Activated T-cell treated with anti-CD3 and anti-CD28 coated beads, Interleukin-2, amount 50 U/mL, for 24 hours (primary cell): Measurements from ENCODE around the gene SEC61G.
A peak's percentile ranks its signal among the peaks of the same experiment; 100 is the strongest.

Experiments used
- DNase-seq: peaks from one replicate; pipeline ENCODE4 v3.0.0-alpha.2; 2020
- H3K27ac Mint-ChIP-seq: 2 replicates; pipeline ENCODE4 v1.8.0; 2020; ENCODE audit warnings: mild to moderate bottlenecking, mixed read lengths
- H3K27me3 Mint-ChIP-seq: 2 replicates; pipeline ENCODE4 v1.8.0; 2020; ENCODE audit warnings: mixed read lengths
- H3K36me3 Mint-ChIP-seq: 2 replicates; pipeline ENCODE4 v1.8.0; 2020; ENCODE audit warnings: low read depth, mixed read lengths
- H3K4me1 Mint-ChIP-seq: 2 replicates; pipeline ENCODE4 v1.8.0; 2020; ENCODE audit warnings: low read depth, mixed read lengths
- H3K4me3 Mint-ChIP-seq: 2 replicates; pipeline ENCODE4 v1.8.0; 2020; ENCODE audit warnings: mild to moderate bottlenecking, moderate library complexity, mixed read lengths
- H3K9me3 Mint-ChIP-seq: 2 replicates; pipeline ENCODE4 v1.8.0; 2020; ENCODE audit warnings: mixed read lengths

SEC61G gene

GRCh38 chr7:54778696-54779540 is 19.9 kb upstream of the SEC61G start:
- H3K36me3 Mint-ChIP-seq: no peaks in the 10 kb centered on the region
- H3K9me3 Mint-ChIP-seq: peaks cover 13% of the 10 kb centered on the region
- DNase-seq: no peak
- no peak overlapping the region for H3K4me3 Mint-ChIP-seq
- no peak overlapping the region for H3K27ac Mint-ChIP-seq
- H3K4me1 Mint-ChIP-seq: peaks cover 3% of the 10 kb centered on the region
- H3K27me3 Mint-ChIP-seq: peaks cover 9% of the 10 kb centered on the region

GRCh38 chr7:54778166-54778565 is 19.2 kb upstream of the SEC61G start:
- Mint-ChIP-seq H3K36me3 (no peaks in the 10 kb centered on the region), H3K4me1 (peaks cover 5% of the 10 kb centered on the region), H3K9me3 (peaks cover 13% of the 10 kb centered on the region), H3K27me3 (peaks cover 16% of the 10 kb centered on the region), H3K4me3 (no peak overlapping the region), H3K27ac (no peak overlapping the region)
- no peak for DNase-seq

- Mint-ChIP-seq H3K9me3 (peaks cover 13% of the 10 kb centered on the region), H3K27ac (no peak overlapping the region), H3K4me1 (peaks cover 5% of the 10 kb centered on the region), H3K36me3 (no peaks in the 10 kb centered on the region), H3K27me3 (peaks cover 32% of the 10 kb centered on the region), H3K4me3 (no peak overlapping the region)
- no peak for DNase-seq
These were observed 16.1 kb upstream of the SEC61G start for GRCh38 chr7:54774785-54775740.

- Mint-ChIP-seq H3K9me3 (peaks cover 13% of the 10 kb centered on the region), H3K27ac (no peak overlapping the region), H3K4me3 (peak overlapping the region; percentile 69), H3K36me3 (no peaks in the 10 kb centered on the region), H3K27me3 (peaks cover 42% of the 10 kb centered on the region), H3K4me1 (peaks cover 5% of the 10 kb centered on the region)
- DNase-seq: peak; percentile 74
These were observed 14.7 kb upstream of the SEC61G start for GRCh38 chr7:54773472-54774399.

- H3K4me3 Mint-ChIP-seq: no peak overlapping the region
- peaks cover 5% of the 10 kb centered on the region for H3K4me1 Mint-ChIP-seq
- no peak overlapping the region for H3K27ac Mint-ChIP-seq
- H3K9me3 Mint-ChIP-seq: no peaks in the 10 kb centered on the region
- H3K27me3 Mint-ChIP-seq: peaks cover 62% of the 10 kb centered on the region
- DNase-seq: no peak
- no peaks in the 10 kb centered on the region for H3K36me3 Mint-ChIP-seq
These were observed 10.2 kb upstream of the SEC61G start for GRCh38 chr7:54769203-54769602.

- H3K9me3 Mint-ChIP-seq: no peaks in the 10 kb centered on the region
- no peak overlapping the region for H3K27ac Mint-ChIP-seq
- H3K36me3 Mint-ChIP-seq: peaks cover 5% of the 10 kb centered on the region
- H3K27me3 Mint-ChIP-seq: peaks cover 31% of the 10 kb centered on the region
- H3K4me3 Mint-ChIP-seq: no peak overlapping the region
- H3K4me1 Mint-ChIP-seq: peaks cover 4% of the 10 kb centered on the region
- no peak for DNase-seq
These were observed 5.8 kb upstream of the SEC61G start for GRCh38 chr7:54764861-54765260.

GRCh38 chr7:54757711-54758110 is 1.3 kb downstream of the SEC61G start:
- Mint-ChIP-seq H3K36me3 (peaks cover 68% of the 10 kb centered on the region), H3K4me1 (peaks cover 37% of the 10 kb centered on the region), H3K27ac (peak overlapping the region; percentile 41), H3K4me3 (peak overlapping the region; percentile 99), H3K9me3 (no peaks in the 10 kb centered on the region), H3K27me3 (no peaks in the 10 kb centered on the region)
- no peak for DNase-seq

- Mint-ChIP-seq H3K36me3 (peaks cover 86% of the 10 kb centered on the region), H3K27me3 (no peaks in the 10 kb centered on the region), H3K9me3 (no peaks in the 10 kb centered on the region), H3K4me3 (no peak overlapping the region), H3K27ac (no peak overlapping the region), H3K4me1 (peaks cover 11% of the 10 kb centered on the region)
- no peak for DNase-seq
These were observed 9.8 kb downstream of the SEC61G start for GRCh38 chr7:54749200-54749599.

- H3K27ac Mint-ChIP-seq: no peak overlapping the region
- peaks cover 2% of the 10 kb centered on the region for H3K4me1 Mint-ChIP-seq
These were observed 11.8 kb downstream of the SEC61G start for GRCh38 chr7:54747234-54747633.

GRCh38 chr7:54743580-54743979 is 15.4 kb downstream of the SEC61G start:
- Mint-ChIP-seq H3K4me1 (peaks cover 2% of the 10 kb centered on the region), H3K9me3 (no peaks in the 10 kb centered on the region), H3K27me3 (no peaks in the 10 kb centered on the region), H3K27ac (no peak overlapping the region), H3K4me3 (no peak overlapping the region), H3K36me3 (peaks cover 34% of the 10 kb centered on the region)
- no peak for DNase-seq

More at GRCh38 chr7:54747234-54747633, 11.8 kb downstream of the SEC61G start:
- no peaks in the 10 kb centered on the region for H3K9me3 Mint-ChIP-seq
- H3K4me3 Mint-ChIP-seq: no peak overlapping the region
- no peak for DNase-seq
- H3K36me3 Mint-ChIP-seq: peaks cover 70% of the 10 kb centered on the region
- no peaks in the 10 kb centered on the region for H3K27me3 Mint-ChIP-seq

- Mint-ChIP-seq H3K9me3 (peaks cover 6% of the 10 kb centered on the region), H3K36me3 (peaks cover 3% of the 10 kb centered on the region), H3K27me3 (no peaks in the 10 kb centered on the region), H3K27ac (no peak overlapping the region), H3K4me3 (no peak overlapping the region), H3K4me1 (no peaks in the 10 kb centered on the region)
- no peak for DNase-seq
These were observed 20.3 kb downstream of the SEC61G start for GRCh38 chr7:54738737-54739136.

- DNase-seq: no peak
- Mint-ChIP-seq H3K9me3 (peaks cover 11% of the 10 kb centered on the region), H3K27me3 (peaks cover under 1% of the 10 kb centered on the region), H3K27ac (no peak overlapping the region), H3K4me3 (no peak overlapping the region), H3K36me3 (no peaks in the 10 kb centered on the region), H3K4me1 (no peaks in the 10 kb centered on the region)
These were observed 29.9 kb downstream of the SEC61G start for GRCh38 chr7:54729107-54729506.

GRCh38 chr7:54728411-54728810 is 30.6 kb downstream of the SEC61G start:
- peaks cover 7% of the 10 kb centered on the region for H3K27me3 Mint-ChIP-seq
- H3K27ac Mint-ChIP-seq: no peak overlapping the region
- no peak for DNase-seq
- H3K36me3 Mint-ChIP-seq: no peaks in the 10 kb centered on the region
- no peak overlapping the region for H3K4me3 Mint-ChIP-seq
- peaks cover 6% of the 10 kb centered on the region for H3K9me3 Mint-ChIP-seq
- H3K4me1 Mint-ChIP-seq: no peaks in the 10 kb centered on the region

- peaks cover 7% of the 10 kb centered on the region for H3K27me3 Mint-ChIP-seq
- H3K9me3 Mint-ChIP-seq: peaks cover 8% of the 10 kb centered on the region
- DNase-seq: no peak
- H3K27ac Mint-ChIP-seq: no peak overlapping the region
- no peaks in the 10 kb centered on the region for H3K36me3 Mint-ChIP-seq
- H3K4me3 Mint-ChIP-seq: no peak overlapping the region
- H3K4me1 Mint-ChIP-seq: no peaks in the 10 kb centered on the region
These were observed 33.8 kb downstream of the SEC61G start for GRCh38 chr7:54725255-54725654.
